OCI-LY3 (cell line): ENCODE data around the gene CNOT2.

Experiments
- H2AFZ ChIP-seq: fragments of 200-600, 300-600 bp; shearing (Covaris generic); 2 replicates; pipeline ENCODE4 v1.6.0; 2014; ENCODE audit warnings: antibody characterized with exemption, low read depth, low read length
- H3K27ac ChIP-seq: fragments of 200-600, 300-600 bp; sonication (generic); 2 replicates; pipeline ENCODE4 v1.5.1; 2014; ENCODE audit warnings: mild to moderate bottlenecking, low read length, moderate library complexity, mixed read lengths
- H3K27me3 ChIP-seq: fragments of 200-600, 300-600 bp; sonication (generic); 2 replicates; pipeline ENCODE4 v1.6.1; 2014; ENCODE audit warnings: low read depth, low read length, mixed read lengths
- H3K36me3 ChIP-seq: fragments of 200-600, 300-600 bp; sonication (generic); replicated peaks from 2 replicates; pipeline ENCODE3; 2014; ENCODE audit warnings: low read depth, low read length, mixed read lengths
- H3K4me1 ChIP-seq: fragments of 300-600, 200-600 bp; sonication (generic); 2 replicates; pipeline ENCODE4 v1.6.1; 2014; ENCODE audit warnings: low read length, mixed read lengths
- H3K4me2 ChIP-seq: fragments of 200-600, 300-600 bp; sonication (generic); 2 replicates; pipeline ENCODE4 v1.6.1; 2014; ENCODE audit warnings: low read length, mixed read lengths
- H3K4me3 ChIP-seq: fragments of 300-600, 200-600 bp; sonication (generic); 2 replicates; pipeline ENCODE4 v1.5.1; 2014; ENCODE audit warnings: antibody characterized with exemption, mild to moderate bottlenecking, low read length, moderate library complexity
- H3K79me2 ChIP-seq: fragments of 300-600, 200-600 bp; shearing (Covaris generic); 2 replicates; pipeline ENCODE4 v1.6.1; 2014; ENCODE audit warnings: mild to moderate bottlenecking, low read length, mixed read lengths
- H3K9ac ChIP-seq: fragments of 300-600, 200-600 bp; shearing (Covaris generic); 2 replicates; pipeline ENCODE4 v1.6.0; 2014; ENCODE audit warnings: mild to moderate bottlenecking, low read length, moderate library complexity
- H3K9me3 ChIP-seq: fragments of 200-600, 300-600 bp; shearing (Covaris generic); 2 replicates; pipeline ENCODE4 v1.6.1; 2014; ENCODE audit warnings: low read length, mixed read lengths; ENCODE audit not compliant: insufficient read depth
- H4K20me1 ChIP-seq: fragments of 200-600, 300-600 bp; sonication (generic); 2 replicates; pipeline ENCODE4 v1.6.1; 2016; ENCODE audit warnings: low read length, mixed read lengths; ENCODE audit not compliant: insufficient read depth
- EZH2phosphoT487 ChIP-seq: fragments of 200-600 bp; shearing (Covaris generic); IDR thresholded peaks from 2 replicates; pipeline ENCODE4 v1.6.1; 2018; ENCODE audit warnings: antibody characterized with exemption, mixed run types, low read depth
- TF ChIP-seq, protein P1 (sequence below): fragments of 200-600, 300-600 bp; sonication (generic); IDR thresholded peaks from 2 replicates; pipeline ENCODE4 v1.5.1; 2014; ENCODE audit warnings: antibody characterized with exemption, low read length, low read depth

Gene CNOT2

DNA sequence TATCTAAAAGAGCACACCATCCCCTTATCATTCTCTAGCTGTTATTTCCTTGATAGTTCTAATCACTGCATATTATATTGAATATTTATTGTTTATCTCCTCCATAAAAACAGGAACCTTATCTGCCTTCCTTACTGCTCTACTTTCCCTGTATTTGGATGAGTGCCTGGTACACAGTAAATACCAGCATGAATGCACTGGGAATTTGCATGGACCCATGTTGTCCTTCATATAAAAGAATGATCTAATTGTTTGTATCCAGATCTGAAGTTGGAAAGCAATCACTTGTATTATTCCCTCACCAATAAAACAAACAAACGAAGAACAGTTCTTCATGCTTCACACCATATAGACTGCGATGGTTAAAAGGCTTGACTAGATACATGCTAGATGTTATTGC lies 15.3 kb upstream of the CNOT2 start:
- Histone ChIP-seq H3K4me2 (no peak overlapping the region), H3K27me3 (no peaks in the 10 kb centered on the region), H4K20me1 (no peaks in the 10 kb centered on the region), H3K36me3 (no peaks in the 10 kb centered on the region), H3K27ac (no peak overlapping the region), H2AFZ (no peak overlapping the region), H3K9ac (no peak overlapping the region), H3K79me2 (no peaks in the 10 kb centered on the region), H3K4me3 (no peak overlapping the region), H3K9me3 (no peaks in the 10 kb centered on the region), H3K4me1 (no peaks in the 10 kb centered on the region)
- TF ChIP-seq EZH2phosphoT487 = no peak
- TF ChIP-seq, protein P1, sequence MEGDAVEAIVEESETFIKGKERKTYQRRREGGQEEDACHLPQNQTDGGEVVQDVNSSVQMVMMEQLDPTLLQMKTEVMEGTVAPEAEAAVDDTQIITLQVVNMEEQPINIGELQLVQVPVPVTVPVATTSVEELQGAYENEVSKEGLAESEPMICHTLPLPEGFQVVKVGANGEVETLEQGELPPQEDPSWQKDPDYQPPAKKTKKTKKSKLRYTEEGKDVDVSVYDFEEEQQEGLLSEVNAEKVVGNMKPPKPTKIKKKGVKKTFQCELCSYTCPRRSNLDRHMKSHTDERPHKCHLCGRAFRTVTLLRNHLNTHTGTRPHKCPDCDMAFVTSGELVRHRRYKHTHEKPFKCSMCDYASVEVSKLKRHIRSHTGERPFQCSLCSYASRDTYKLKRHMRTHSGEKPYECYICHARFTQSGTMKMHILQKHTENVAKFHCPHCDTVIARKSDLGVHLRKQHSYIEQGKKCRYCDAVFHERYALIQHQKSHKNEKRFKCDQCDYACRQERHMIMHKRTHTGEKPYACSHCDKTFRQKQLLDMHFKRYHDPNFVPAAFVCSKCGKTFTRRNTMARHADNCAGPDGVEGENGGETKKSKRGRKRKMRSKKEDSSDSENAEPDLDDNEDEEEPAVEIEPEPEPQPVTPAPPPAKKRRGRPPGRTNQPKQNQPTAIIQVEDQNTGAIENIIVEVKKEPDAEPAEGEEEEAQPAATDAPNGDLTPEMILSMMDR = no peak

DNA sequence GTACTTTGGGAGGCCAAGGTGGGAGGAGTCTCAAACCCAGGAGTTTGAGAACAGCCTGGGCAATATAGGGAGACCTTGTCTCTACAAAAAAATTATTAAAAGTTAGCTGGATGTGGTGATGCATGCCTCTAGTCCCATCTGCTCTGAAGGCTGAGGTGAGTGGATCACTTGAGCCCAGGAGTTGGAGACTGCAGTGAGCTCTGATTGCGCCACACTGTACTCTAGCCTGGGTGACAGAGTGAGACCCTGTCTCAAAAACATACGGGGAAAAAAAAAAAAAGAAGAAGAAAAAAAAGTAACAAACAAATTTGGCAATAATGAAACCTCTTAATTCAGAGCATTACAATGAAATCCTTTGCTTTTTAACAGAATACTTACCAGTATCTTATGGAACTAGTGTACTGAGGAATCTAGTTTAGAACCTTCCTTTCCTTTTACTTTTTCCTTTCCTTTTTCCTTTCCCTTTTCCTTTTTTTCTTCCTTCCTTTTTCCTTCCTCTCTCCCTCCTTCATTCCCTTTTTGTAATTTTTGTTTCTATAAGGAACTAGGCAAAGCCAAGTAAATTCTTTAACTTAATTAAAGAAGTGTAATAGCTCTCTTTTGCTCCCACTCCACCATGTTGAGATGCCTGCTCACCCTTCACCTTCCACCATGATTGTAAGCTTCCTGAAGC lies 12.2 kb upstream of the CNOT2 start:
- H3K36me3 ChIP-seq = no peaks in the 10 kb centered on the region

DNA sequence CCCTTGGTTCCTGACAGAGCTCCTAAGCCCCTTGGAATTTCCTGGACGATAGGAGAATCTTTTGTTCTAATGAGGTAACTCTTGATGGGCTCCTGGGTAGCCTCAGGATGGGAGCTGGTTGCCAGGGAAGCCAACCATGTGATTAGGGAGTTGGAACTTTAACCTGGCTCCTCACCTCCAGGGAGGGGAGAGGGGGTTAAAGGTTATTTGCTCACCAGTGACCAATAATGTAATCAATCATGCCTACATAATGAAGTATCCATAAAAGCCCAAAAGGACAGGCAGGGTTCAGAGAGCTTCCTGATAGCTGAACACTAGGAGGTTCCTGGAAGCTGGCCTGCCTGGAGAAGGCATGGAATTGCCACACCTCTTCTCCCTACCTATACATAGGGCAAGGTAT lies 6.2 kb upstream of the CNOT2 start:
- TF ChIP-seq, protein P1 = no peak
- no peak for TF ChIP-seq EZH2phosphoT487
- Histone ChIP-seq H4K20me1 (no peaks in the 10 kb centered on the region), H3K9me3 (no peaks in the 10 kb centered on the region), H3K4me1 (peaks cover 5% of the 10 kb centered on the region), H2AFZ (no peak overlapping the region), H3K36me3 (peaks cover 37% of the 10 kb centered on the region), H3K4me3 (no peak overlapping the region), H3K4me2 (no peak overlapping the region), H3K79me2 (peaks cover 6% of the 10 kb centered on the region), H3K9ac (no peak overlapping the region), H3K27ac (no peak overlapping the region), H3K27me3 (no peaks in the 10 kb centered on the region)

More for the DNA sequence above, 12.2 kb upstream of the CNOT2 start:
- no peaks in the 10 kb centered on the region for H4K20me1 ChIP-seq
- H3K4me2 ChIP-seq = no peak overlapping the region
- no peak overlapping the region for H3K27ac ChIP-seq
- H3K27me3 ChIP-seq = no peaks in the 10 kb centered on the region
- TF ChIP-seq, protein P1 = no peak
- TF ChIP-seq EZH2phosphoT487 = no peak
- H3K9ac ChIP-seq = no peak overlapping the region
- H3K4me3 ChIP-seq = no peak overlapping the region
- no peaks in the 10 kb centered on the region for H3K79me2 ChIP-seq
- H3K4me1 ChIP-seq = no peaks in the 10 kb centered on the region
- no peak overlapping the region for H2AFZ ChIP-seq
- H3K9me3 ChIP-seq = no peaks in the 10 kb centered on the region

DNA sequence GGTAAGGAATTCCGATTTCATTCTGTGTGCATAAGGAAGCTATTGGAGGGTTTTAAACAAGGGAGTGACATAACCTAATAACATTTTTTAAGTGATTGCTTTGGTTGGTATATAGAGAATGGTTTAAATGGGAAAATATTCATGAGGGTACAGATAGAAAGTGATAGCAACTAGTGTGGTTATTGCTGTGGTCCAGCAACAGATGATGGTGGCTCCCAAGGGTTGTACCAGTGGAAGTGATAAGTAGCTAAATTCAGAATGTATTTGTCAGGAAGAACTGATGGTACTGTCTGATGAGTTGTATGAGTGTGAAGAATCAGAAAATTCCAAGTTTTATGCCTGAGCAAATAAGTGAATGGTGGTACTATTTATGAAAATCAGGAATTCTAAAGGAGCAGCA lies 2.6 kb upstream of the CNOT2 start:
- Histone ChIP-seq H3K4me1 (peaks cover 21% of the 10 kb centered on the region), H3K79me2 (peaks cover 42% of the 10 kb centered on the region), H2AFZ (no peak overlapping the region), H3K36me3 (peaks cover 41% of the 10 kb centered on the region), H4K20me1 (peaks cover 19% of the 10 kb centered on the region), H3K4me3 (no peak overlapping the region), H3K27ac (no peak overlapping the region), H3K9me3 (no peaks in the 10 kb centered on the region), H3K27me3 (no peaks in the 10 kb centered on the region), H3K4me2 (no peak overlapping the region), H3K9ac (no peak overlapping the region)
- no peak for TF ChIP-seq EZH2phosphoT487
- TF ChIP-seq, protein P1 = no peak
